ENCODE data around the gene PRSS36. TPM values are rescaled to one million over a fixed set of nuclear protein-coding genes. Genes with fewer than 3 reads are reported as not detected.

PRSS36 gene
- total RNA-seq, 4 donors from 2014 or later, result 1.0 to 8.1 (median 3.7) TPM; not detected in 1

DNA sequence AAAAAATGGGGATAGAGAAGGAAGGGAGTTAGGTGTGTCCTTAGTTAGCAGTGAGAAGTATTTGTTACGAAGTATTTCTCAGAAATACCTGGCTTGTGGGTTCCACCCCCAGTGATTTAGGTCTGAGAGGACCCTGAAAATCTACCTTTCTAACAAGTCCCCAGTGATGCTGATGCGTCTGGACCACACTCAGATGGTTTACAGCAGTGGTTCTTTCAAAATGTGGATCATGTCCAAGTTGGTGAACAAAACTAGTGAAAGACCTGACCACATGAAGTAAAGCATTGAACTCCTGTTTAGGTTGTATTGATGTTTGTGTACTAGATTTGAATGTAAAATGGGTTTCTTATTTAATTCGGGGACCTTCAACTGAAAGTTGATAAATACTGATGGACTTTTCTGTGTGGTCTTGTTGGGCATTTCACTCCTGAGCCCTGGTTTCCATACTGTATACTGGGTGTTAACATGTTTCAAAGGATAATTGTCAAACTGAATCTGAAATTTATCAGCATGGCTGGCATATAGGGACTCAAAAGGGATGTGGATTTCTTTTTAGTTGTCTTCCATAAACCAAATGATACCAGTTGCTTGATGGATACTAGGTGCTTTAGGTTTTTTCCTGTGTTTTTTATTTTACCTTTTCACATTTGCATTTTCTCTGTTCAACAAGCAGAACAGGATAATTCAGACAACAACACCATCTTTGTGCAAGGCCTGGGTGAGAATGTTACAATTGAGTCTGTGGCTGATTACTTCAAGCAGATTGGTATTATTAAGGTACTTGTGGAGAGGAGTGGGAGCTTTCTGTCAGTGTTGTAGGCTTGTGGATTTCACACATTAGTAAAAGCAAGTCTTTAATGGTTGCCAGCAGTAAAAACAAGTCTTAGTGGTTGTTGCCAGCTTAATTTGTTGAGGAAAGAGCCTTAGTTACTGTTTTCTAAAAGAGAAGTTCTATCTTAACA, 38.9 kb upstream of the PRSS36 start:
- Histone ChIP-seq H3K27ac (peak overlapping the region in 2 of 4 donors; percentile 7 to 8), H3K36me3 (peaks cover 7 to 100% of the 10 kb centered on the region in 2 donors), H3K9me3 (no peaks in the 10 kb centered on the region), H3K27me3 (no peaks in the 10 kb centered on the region), H3K4me1 (peaks cover 7 to 18% of the 10 kb centered on the region in 2 donors), H3K4me3 (no peak overlapping the region)
- ATAC-seq (no peak), DNase-seq (no peak)
- in situ Hi-C loops (cut with MboI; ENCODE audit: low sequenced_read_pairs in 4 of 4) (loop anchor here in 2 of 4 donors (10.0 to 25.0 kb wide), 2 partner anchors 256 to 674 kb away; partner anchors contain the start of genes ZNF267 (in 2 of the 2) and ZNF843 (in 1 of the 2)), intact Hi-C loops (cut with DNase I; ENCODE audit: low total_unique reads) (no loop called here)
- TF ChIP-seq CTCF (IDR thresholded peaks at IDR 0.05 in 4 of 5, conservative IDR thresholded peaks at IDR 0.05 in 1 of 5) (no peak), POLR2A (IDR thresholded peaks at IDR 0.05) (no peak)

GRCh38 chr16:31187808-31188189, 37.9 kb upstream of the PRSS36 start:
- intact Hi-C loops (cut with DNase I; ENCODE audit: low total_unique reads), result no loop called here
- Histone ChIP-seq H3K4me1 (peaks cover 16 to 27% of the 10 kb centered on the region in 2 donors), H3K27me3 (no peaks in the 10 kb centered on the region), H3K4me3 (no peak overlapping the region), H3K36me3 (peaks cover 2 to 100% of the 10 kb centered on the region in 2 donors), H3K9me3 (no peaks in the 10 kb centered on the region), H3K27ac (peak overlapping the region in 2 of 4 donors; percentile 8 to 17)
- ATAC-seq (no peak), DNase-seq (no peak)
- in situ Hi-C loops (cut with MboI; ENCODE audit: low sequenced_read_pairs in 4 of 4), result loop anchor here in 2 of 4 donors (10.0 to 25.0 kb wide), 2 partner anchors 257 to 675 kb away; partner anchors contain the start of genes ZNF267 (in 2 of the 2) and ZNF843 (in 1 of the 2)
- TF ChIP-seq POLR2A (IDR thresholded peaks at IDR 0.05), result no peak
- TF ChIP-seq CTCF (IDR thresholded peaks at IDR 0.05 in 4 of 5, conservative IDR thresholded peaks at IDR 0.05 in 1 of 5), result no peak

GRCh38 chr16:31186930-31187807, 37.3 kb upstream of the PRSS36 start:
- Histone ChIP-seq H3K36me3 (peaks cover 2 to 100% of the 10 kb centered on the region in 2 donors), H3K27ac (peak overlapping the region in 1 of 4 donors; percentile 38), H3K4me1 (peaks cover 22 to 34% of the 10 kb centered on the region in 2 donors), H3K27me3 (no peaks in the 10 kb centered on the region), H3K4me3 (no peak overlapping the region), H3K9me3 (no peaks in the 10 kb centered on the region)
- no peak for DNase-seq
- TF ChIP-seq POLR2A (IDR thresholded peaks at IDR 0.05) (no peak), CTCF (IDR thresholded peaks at IDR 0.05 in 4 of 5, conservative IDR thresholded peaks at IDR 0.05 in 1 of 5) (no peak)
- intact Hi-C loops (cut with DNase I; ENCODE audit: low total_unique reads), result no loop called here
- no peak for ATAC-seq
- in situ Hi-C loops (cut with MboI; ENCODE audit: low sequenced_read_pairs in 4 of 4), result loop anchor here in 2 of 4 donors (10.0 to 25.0 kb wide), 2 partner anchors 258 to 675 kb away; partner anchors contain the start of genes ZNF267 (in 2 of the 2) and ZNF843 (in 1 of the 2)

GRCh38 chr16:31186176-31186575, 36.3 kb upstream of the PRSS36 start:
- intact Hi-C loops (cut with DNase I; ENCODE audit: low total_unique reads), result no loop called here
- Histone ChIP-seq H3K27ac (no peak overlapping the region), H3K36me3 (peaks cover 2 to 90% of the 10 kb centered on the region in 2 donors), H3K27me3 (no peaks in the 10 kb centered on the region), H3K4me1 (peaks cover 32 to 43% of the 10 kb centered on the region in 2 donors), H3K9me3 (no peaks in the 10 kb centered on the region), H3K4me3 (no peak overlapping the region)
- TF ChIP-seq POLR2A (IDR thresholded peaks at IDR 0.05) (no peak), CTCF (IDR thresholded peaks at IDR 0.05 in 4 of 5, conservative IDR thresholded peaks at IDR 0.05 in 1 of 5) (no peak)
- in situ Hi-C loops (cut with MboI; ENCODE audit: low sequenced_read_pairs in 4 of 4), result loop anchor here in 2 of 4 donors (10.0 to 25.0 kb wide), 2 partner anchors 259 to 676 kb away; partner anchors contain the start of genes ZNF267 (in 2 of the 2) and ZNF843 (in 1 of the 2)
- ATAC-seq, result no peak
- no peak for DNase-seq

Data from gastrocnemius medialis (tissue), 4 donors.